CD4-positive, alpha-beta T cell (primary cell): Measurements from ENCODE around the gene ETFA. TPM values are rescaled to one million over a fixed set of nuclear protein-coding genes. Genes with fewer than 3 reads are reported as not detected.

Experiments
- ATAC-seq: fragments of 200-7000 bp; cut with Tn5 transposase; one replicate; pipeline ENCODE4 v1.10.0; 2022; ENCODE audit warnings: mild to moderate bottlenecking; ENCODE audit not compliant: poor library complexity
- CTCF ChIA-PET: fragments of 350-600 bp; sonication (Branson Sonifier 250); formaldehyde crosslinking; loops from one replicate; lab custom pipeline; 2021; ENCODE audit warnings: antibody characterized with exemption, inconsistent platforms; lab: Charles Lee
- POLR2A ChIA-PET: fragments of 350-600 bp; sonication (Branson Sonifier 250); formaldehyde crosslinking; loops from one replicate; lab custom pipeline; 2021; ENCODE audit warnings: antibody characterized with exemption, inconsistent platforms; lab: Charles Lee
- DNase-seq, 14 experiments: peaks; one replicate each; pipeline ENCODE4 v3.0.0-alpha.2; 2013 to 2020; ENCODE audit warnings: mixed read lengths in 2 of 14
- H3K27ac ChIP-seq, 2 donors: one replicate each; pipeline versions ENCODE4 v1.5.1 to v1.7.0; 2013; ENCODE audit warnings: low read length in 2 of 2, low read depth in 1 of 2, mild to moderate bottlenecking in 1 of 2
- H3K27me3 ChIP-seq, 2 experiments: 1 replicate in 1 of 2; 2 replicates in 1 of 2; pipeline versions ENCODE4 v1.6.1 to v1.7.0; 2013; ENCODE audit warnings: low read length in 2 of 2, control low read depth in 1 of 2, mild to moderate bottlenecking in 1 of 2, moderate library complexity in 1 of 2; ENCODE audit not compliant: insufficient read depth in 2 of 2, control insufficient read depth in 1 of 2
- H3K36me3 ChIP-seq: one replicate; pipeline ENCODE4 v1.6.1; 2013; ENCODE audit warnings: low read length, control low read depth; ENCODE audit not compliant: insufficient read depth
- H3K4me1 ChIP-seq: one replicate; pipeline ENCODE4 v1.6.1; 2013; ENCODE audit warnings: low read length, control low read depth; ENCODE audit not compliant: insufficient read depth
- H3K4me3 ChIP-seq: one replicate; pipeline ENCODE4 v1.5.1; 2013; ENCODE audit warnings: mild to moderate bottlenecking, low read length, moderate library complexity
- H3K9me3 ChIP-seq, 2 experiments: 1 replicate in 1 of 2; 2 replicates in 1 of 2; pipeline versions ENCODE4 v1.6.1 to v1.7.0; 2013; ENCODE audit warnings: low read length in 2 of 2, mild to moderate bottlenecking in 2 of 2, control low read depth in 1 of 2, moderate library complexity in 1 of 2; ENCODE audit not compliant: control insufficient read depth in 1 of 2, insufficient read depth in 1 of 2
- H3K27ac Mint-ChIP-seq: one replicate; pipeline ENCODE4 v1.8.0; 2020; ENCODE audit warnings: mixed read lengths
- H3K27me3 Mint-ChIP-seq: one replicate; pipeline ENCODE4 v1.8.0; 2021; ENCODE audit warnings: mixed read lengths
- H3K36me3 Mint-ChIP-seq: one replicate; pipeline ENCODE4 v1.8.0; 2021; ENCODE audit warnings: low read depth, mixed read lengths
- H3K4me1 Mint-ChIP-seq: one replicate; pipeline ENCODE4 v1.8.0; 2021; ENCODE audit warnings: low read depth, mixed read lengths
- H3K4me3 Mint-ChIP-seq: one replicate; pipeline ENCODE4 v1.8.0; 2020; ENCODE audit warnings: mild to moderate bottlenecking, mixed read lengths
- H3K9me3 Mint-ChIP-seq: one replicate; pipeline ENCODE4 v1.8.0; 2020; ENCODE audit warnings: mixed read lengths
- intact Hi-C, 2 experiments: fragments of 100-400 bp; cut with DNase I in 1 of 2; cut with micrococcal nuclease in 1 of 2; formaldehyde crosslinking; loops; one replicate each; pipeline versions ENCODE4 v1.15.1 to v1.9.0; 2023 to 2025; cut with DNase I, micrococcal nuclease
- total RNA-seq, 174 experiments: library from RNA in 2 of 174; stranded (reverse) in 2 of 174; gene quantifications; one replicate each; pipeline ENCODE4 v1.2.3 and lab custom pipeline; 2021 to 2026
- TF ChIP-seq, protein P1 (sequence below): fragments of 200-600 bp; IDR thresholded peaks from one replicate; pipeline ENCODE4 v1.8.0; 2022; ENCODE audit warnings: antibody characterized with exemption, mild to moderate bottlenecking

The ETFA gene
- total RNA-seq, 2 experiments from 2014 or later, result 11.4 to 15.2 TPM

DNA sequence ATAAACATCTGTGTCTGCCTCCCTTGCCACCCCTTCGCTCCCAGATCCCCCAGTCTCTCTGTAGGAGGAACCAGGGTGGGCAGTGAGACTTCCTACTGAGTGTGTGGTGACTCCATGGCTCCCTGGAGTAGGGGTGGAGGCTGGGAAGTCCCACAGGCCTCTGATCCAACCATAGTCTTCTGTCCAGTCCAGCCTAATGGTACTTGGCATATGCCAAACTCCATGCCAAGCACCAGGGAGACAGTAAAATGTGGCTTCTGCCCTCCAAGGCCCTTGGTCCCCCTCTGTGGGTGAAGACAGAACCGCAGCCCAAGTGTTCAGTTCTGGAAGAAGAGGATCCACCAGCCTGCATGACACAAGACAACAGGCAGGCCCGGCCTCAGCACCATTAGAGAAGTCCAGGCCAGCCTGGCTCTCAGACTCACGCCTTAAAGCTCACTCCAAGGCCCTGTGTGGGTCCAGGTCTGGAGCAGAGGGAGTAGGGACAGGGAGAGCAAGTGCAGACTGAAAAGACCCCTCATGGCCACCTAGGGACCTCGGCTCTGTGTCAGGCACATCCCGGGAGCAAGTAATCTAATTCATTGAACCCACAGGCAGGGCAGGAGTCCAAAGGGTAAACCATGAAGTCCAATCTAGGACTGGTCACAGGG, 112.7 kb downstream of the ETFA start:
- TF ChIP-seq, protein P1, sequence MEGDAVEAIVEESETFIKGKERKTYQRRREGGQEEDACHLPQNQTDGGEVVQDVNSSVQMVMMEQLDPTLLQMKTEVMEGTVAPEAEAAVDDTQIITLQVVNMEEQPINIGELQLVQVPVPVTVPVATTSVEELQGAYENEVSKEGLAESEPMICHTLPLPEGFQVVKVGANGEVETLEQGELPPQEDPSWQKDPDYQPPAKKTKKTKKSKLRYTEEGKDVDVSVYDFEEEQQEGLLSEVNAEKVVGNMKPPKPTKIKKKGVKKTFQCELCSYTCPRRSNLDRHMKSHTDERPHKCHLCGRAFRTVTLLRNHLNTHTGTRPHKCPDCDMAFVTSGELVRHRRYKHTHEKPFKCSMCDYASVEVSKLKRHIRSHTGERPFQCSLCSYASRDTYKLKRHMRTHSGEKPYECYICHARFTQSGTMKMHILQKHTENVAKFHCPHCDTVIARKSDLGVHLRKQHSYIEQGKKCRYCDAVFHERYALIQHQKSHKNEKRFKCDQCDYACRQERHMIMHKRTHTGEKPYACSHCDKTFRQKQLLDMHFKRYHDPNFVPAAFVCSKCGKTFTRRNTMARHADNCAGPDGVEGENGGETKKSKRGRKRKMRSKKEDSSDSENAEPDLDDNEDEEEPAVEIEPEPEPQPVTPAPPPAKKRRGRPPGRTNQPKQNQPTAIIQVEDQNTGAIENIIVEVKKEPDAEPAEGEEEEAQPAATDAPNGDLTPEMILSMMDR, result no peak
- H3K27ac ChIP-seq, result no peak overlapping the region
- no peak overlapping the region for H3K4me3 ChIP-seq
- no peak overlapping the region for H3K27ac Mint-ChIP-seq
- H3K4me1 Mint-ChIP-seq, result no peaks in the 10 kb centered on the region
- H3K36me3 ChIP-seq, result no peaks in the 10 kb centered on the region
- DNase-seq, result no peak
- no peak overlapping the region for H3K4me3 Mint-ChIP-seq
- no peaks in the 10 kb centered on the region for H3K9me3 Mint-ChIP-seq
- ATAC-seq, result no peak
- H3K27me3 ChIP-seq, result no peaks in the 10 kb centered on the region
- H3K27me3 Mint-ChIP-seq, result no peaks in the 10 kb centered on the region
- intact Hi-C loops, result no loop called here
- H3K4me1 ChIP-seq, result no peaks in the 10 kb centered on the region
- no peaks in the 10 kb centered on the region for H3K9me3 ChIP-seq
- POLR2A ChIA-PET, result no interaction called here
- CTCF ChIA-PET, result no interaction called here
- no peaks in the 10 kb centered on the region for H3K36me3 Mint-ChIP-seq

DNA sequence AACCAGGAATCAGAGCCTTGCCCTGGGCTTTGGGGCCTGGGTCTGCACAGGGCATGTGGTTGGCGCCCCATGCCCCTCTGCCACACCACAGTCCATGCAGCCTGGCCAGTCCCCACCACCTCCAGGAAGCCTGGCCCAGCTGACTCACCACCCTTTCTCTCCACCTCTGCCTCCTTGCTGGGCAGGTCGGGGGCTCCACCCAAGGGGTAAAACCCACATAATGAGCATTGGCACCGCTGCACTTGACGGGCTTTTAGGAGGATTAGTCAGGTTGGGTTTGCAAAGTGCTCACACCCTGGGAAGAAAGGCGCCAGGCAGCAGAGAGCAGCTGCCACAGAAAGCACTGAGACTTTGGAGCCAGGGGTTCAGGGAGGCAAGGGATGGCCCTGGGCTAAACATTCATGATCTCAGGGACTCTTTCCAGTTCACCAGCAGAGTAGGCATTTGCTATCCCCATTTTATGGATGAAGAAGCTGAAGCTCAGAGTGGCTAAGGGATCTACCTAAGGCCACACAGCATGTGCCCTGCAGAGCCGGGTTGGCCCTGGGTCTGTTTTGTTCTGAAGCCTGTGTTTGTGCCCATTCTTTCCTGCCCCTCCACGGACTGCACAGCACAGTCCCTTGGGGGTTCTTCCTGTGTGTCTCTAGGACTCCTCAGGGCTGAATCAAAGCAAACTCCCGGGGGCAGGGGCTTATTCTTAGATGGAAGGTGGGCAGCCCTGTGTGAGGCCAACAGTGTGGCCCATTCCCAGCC, 113.4 kb downstream of the ETFA start:
- Mint-ChIP-seq H3K4me3 (no peak overlapping the region), H3K36me3 (no peaks in the 10 kb centered on the region), H3K27ac (no peak overlapping the region), H3K9me3 (no peaks in the 10 kb centered on the region), H3K4me1 (no peaks in the 10 kb centered on the region), H3K27me3 (no peaks in the 10 kb centered on the region)
- H3K27me3 ChIP-seq, result no peaks in the 10 kb centered on the region
- intact Hi-C loops, result no loop called here
- no peaks in the 10 kb centered on the region for H3K36me3 ChIP-seq
- no peak overlapping the region for H3K27ac ChIP-seq
- TF ChIP-seq, protein P1, result no peak
- ChIA-PET POLR2A (no interaction called here), CTCF (no interaction called here)
- H3K9me3 ChIP-seq, result no peaks in the 10 kb centered on the region
- ATAC-seq (no peak), DNase-seq (no peak)
- H3K4me3 ChIP-seq, result no peak overlapping the region
- H3K4me1 ChIP-seq, result no peaks in the 10 kb centered on the region

DNA sequence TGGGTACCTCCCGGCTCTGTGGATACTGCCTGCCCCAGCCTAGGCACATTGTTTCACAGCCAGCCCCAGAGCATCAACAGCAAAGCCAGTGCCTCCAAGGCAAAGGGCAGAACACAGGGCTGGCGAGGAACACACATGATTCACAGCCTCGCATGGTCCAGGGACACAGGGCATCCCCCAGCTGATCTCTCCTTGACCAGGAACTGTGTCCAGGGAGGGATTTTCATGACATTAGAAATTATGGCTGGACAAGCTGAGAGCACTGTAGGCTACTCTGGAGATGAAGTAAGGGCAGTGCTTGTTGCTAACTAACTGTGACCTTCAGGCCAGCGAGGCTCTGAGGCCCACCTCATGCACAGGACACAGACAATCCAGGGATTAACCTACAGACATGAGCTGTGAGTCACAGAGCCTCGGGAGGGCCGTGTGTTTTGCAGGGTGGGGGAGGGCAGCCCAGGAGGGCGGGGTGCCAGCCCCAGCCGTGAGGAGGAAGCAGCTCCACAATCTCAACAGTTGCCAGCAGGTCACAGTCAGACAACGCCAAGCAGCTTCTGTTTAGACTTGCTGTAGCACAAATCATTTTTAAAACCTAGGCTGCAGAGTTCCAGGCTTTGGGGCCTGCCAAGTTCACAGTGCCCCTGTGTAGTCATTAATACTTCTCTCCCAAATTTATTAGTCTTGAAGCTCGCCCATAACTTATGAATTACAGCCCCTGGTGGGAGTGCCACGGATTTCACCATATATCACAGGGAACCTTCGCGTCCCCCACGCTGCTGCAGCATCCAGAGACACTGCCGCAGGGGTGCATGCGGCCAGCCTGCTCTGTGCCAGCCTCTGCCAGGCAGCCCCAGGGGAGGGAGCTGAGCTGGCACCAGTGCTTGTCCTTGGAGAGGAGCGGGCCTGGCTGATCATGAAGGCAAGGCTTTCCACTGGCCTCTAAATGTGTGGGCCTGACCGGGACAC, 114.7 kb downstream of the ETFA start:
- intact Hi-C loops, result no loop called here
- Mint-ChIP-seq H3K27me3 (peaks cover 6% of the 10 kb centered on the region), H3K4me3 (no peak overlapping the region), H3K4me1 (no peaks in the 10 kb centered on the region), H3K36me3 (no peaks in the 10 kb centered on the region), H3K27ac (no peak overlapping the region), H3K9me3 (no peaks in the 10 kb centered on the region)
- Histone ChIP-seq H3K27me3 (peaks cover 2 to 5% of the 10 kb centered on the region in 2 experiments), H3K4me3 (no peak overlapping the region), H3K36me3 (no peaks in the 10 kb centered on the region), H3K4me1 (peaks cover under 1% of the 10 kb centered on the region), H3K27ac (no peak overlapping the region), H3K9me3 (no peaks in the 10 kb centered on the region)
- CTCF ChIA-PET, result no interaction called here
- POLR2A ChIA-PET, result interaction anchor here (0.6 kb wide), 1 partner anchor 324 kb away, joined by 3 read pairs; no protein-coding TSS in a partner anchor
- no peak for ATAC-seq
- no peak for DNase-seq
- TF ChIP-seq, protein P1, result no peak
